Calu3 (cell line): ENCODE results near the gene RGS5. TPM values are rescaled to one million over a fixed set of nuclear protein-coding genes. Genes with fewer than 3 reads are reported as not detected.

ENCODE experiments used
- BruUV-seq: library from RNA; stranded (reverse); fragments of 400-500 nt; replicated peaks from 2 replicates; lab custom pipeline; 2021; lab: Mats Ljungman, UMichigan
- CTCF ChIA-PET: fragments of 300-600 bp; sonication (Branson Sonifier 250); formaldehyde crosslinking; loops from one replicate; lab custom pipeline; 2022; ENCODE audit warnings: antibody characterized with exemption; lab: Charles Lee
- DNase-seq: peaks from one replicate; pipeline ENCODE4 v3.0.0; 2022
- H3K27ac Mint-ChIP-seq: one replicate; pipeline ENCODE4 v1.8.0; 2022; ENCODE audit warnings: mixed read lengths; ENCODE audit not compliant: unreplicated experiment
- H3K27me3 Mint-ChIP-seq: one replicate; pipeline ENCODE4 v1.8.0; 2022; ENCODE audit warnings: mixed read lengths; ENCODE audit not compliant: unreplicated experiment
- H3K36me3 Mint-ChIP-seq: one replicate; pipeline ENCODE4 v1.8.0; 2022; ENCODE audit warnings: mild to moderate bottlenecking, moderate library complexity, mixed read lengths; ENCODE audit not compliant: insufficient read depth, unreplicated experiment
- H3K4me1 Mint-ChIP-seq: one replicate; pipeline ENCODE4 v1.8.0; 2022; ENCODE audit warnings: mild to moderate bottlenecking, low read depth, mixed read lengths; ENCODE audit not compliant: unreplicated experiment
- H3K4me3 Mint-ChIP-seq: one replicate; pipeline ENCODE4 v1.8.0; 2022; ENCODE audit warnings: mild to moderate bottlenecking, low read depth, moderate library complexity, mixed read lengths; ENCODE audit not compliant: unreplicated experiment
- H3K9me3 Mint-ChIP-seq: one replicate; pipeline ENCODE4 v1.8.0; 2022; ENCODE audit warnings: low read depth, mixed read lengths; ENCODE audit not compliant: unreplicated experiment
- CTCF ChIP-seq: fragments of 200-600 bp; IDR thresholded peaks from one replicate; pipeline ENCODE4 v1.8.0; 2022; ENCODE audit warnings: antibody characterized with exemption; ENCODE audit not compliant: unreplicated experiment
- intact Hi-C: fragments of 100-400 bp; cut with micrococcal nuclease; formaldehyde crosslinking; loops from one replicate; pipeline ENCODE4 v1.10.0; 2022; ENCODE audit not compliant: unreplicated experiment
- total RNA-seq: library from RNA; stranded (reverse); gene quantifications from 2 replicates; pipeline ENCODE4 v1.2.3, GENCODE V29; 2022

RGS5 gene
- total RNA-seq, 1 experiment from 2014 or later = 1.9 TPM

GRCh38 chr1:163130225-163130856 is 72.4 kb downstream of the RGS5 start:
- CTCF ChIA-PET = no interaction called here
- TF ChIP-seq CTCF = no peak
- Mint-ChIP-seq H3K9me3 (no peaks in the 10 kb centered on the region), H3K27ac (no peak overlapping the region), H3K36me3 (no peaks in the 10 kb centered on the region), H3K4me1 (no peaks in the 10 kb centered on the region), H3K4me3 (no peak overlapping the region), H3K27me3 (no peaks in the 10 kb centered on the region)
- no TSS peak for BruUV-seq
- no peak for DNase-seq
- intact Hi-C loops = no loop called here

GRCh38 chr1:163128282-163128681 is 74.4 kb downstream of the RGS5 start:
- CTCF ChIA-PET = no interaction called here
- no peaks in the 10 kb centered on the region for H3K27me3 Mint-ChIP-seq
- no peaks in the 10 kb centered on the region for H3K4me1 Mint-ChIP-seq
- H3K27ac Mint-ChIP-seq = no peak overlapping the region
- H3K36me3 Mint-ChIP-seq = no peaks in the 10 kb centered on the region
- H3K9me3 Mint-ChIP-seq = no peaks in the 10 kb centered on the region
- DNase-seq = no peak
- BruUV-seq = no TSS peak
- H3K4me3 Mint-ChIP-seq = no peak overlapping the region
- no peak for TF ChIP-seq CTCF
- intact Hi-C loops = no loop called here

GRCh38 chr1:163124812-163125211 is 77.9 kb downstream of the RGS5 start:
- CTCF ChIA-PET = no interaction called here
- Mint-ChIP-seq H3K27ac (no peak overlapping the region), H3K4me3 (no peak overlapping the region), H3K27me3 (no peaks in the 10 kb centered on the region), H3K4me1 (no peaks in the 10 kb centered on the region), H3K36me3 (no peaks in the 10 kb centered on the region), H3K9me3 (no peaks in the 10 kb centered on the region)
- no peak for DNase-seq
- intact Hi-C loops = no loop called here
- TF ChIP-seq CTCF = no peak
- no TSS peak for BruUV-seq

GRCh38 chr1:163120372-163120771 is 82.3 kb downstream of the RGS5 start:
- H3K27me3 Mint-ChIP-seq = no peaks in the 10 kb centered on the region

More at GRCh38 chr1:163120372-163120771, 82.3 kb downstream of the RGS5 start:
- Mint-ChIP-seq H3K9me3 (no peaks in the 10 kb centered on the region), H3K4me3 (no peak overlapping the region), H3K4me1 (no peaks in the 10 kb centered on the region), H3K27ac (no peak overlapping the region), H3K36me3 (no peaks in the 10 kb centered on the region)
- no peak for DNase-seq
- no peak for TF ChIP-seq CTCF
- CTCF ChIA-PET = no interaction called here
- intact Hi-C loops = no loop called here
- BruUV-seq = no TSS peak
